SK-N-MC (cell line): Measurements from ENCODE around the gene PPP1R17.

Source experiments
- EZH2 ChIP-seq: fragments of 200-600 bp; sonication (generic); IDR thresholded peaks from one replicate; pipeline ENCODE4 v1.6.1; 2017; ENCODE audit warnings: antibody characterized with exemption
- POLR2AphosphoS5 ChIP-seq: IDR thresholded peaks from 2 replicates; pipeline ENCODE4 v1.6.1; 2012; ENCODE audit warnings: mild to moderate bottlenecking, low read depth, low read length, borderline replicate concordance

- TF ChIP-seq EZH2 (no peak), POLR2AphosphoS5 (no peak)
These were observed 60.5 kb downstream of the PPP1R17 start for GRCh38 chr7:31747553-31747952.
